Measurements from ENCODE around the gene PSG1. TPM values are rescaled to one million over a fixed set of nuclear protein-coding genes. Genes with fewer than 3 reads are reported as not detected.
A peak's percentile ranks its signal among the peaks of the same experiment; 100 is the strongest.
"Not testable (repeated sequence)": the region's sequence is repeated elsewhere in the genome, so short reads cannot be mapped to it uniquely, and the experiment has no call there.

Gene PSG1
- total RNA-seq, 1 experiment from 2014 or later = 0.27 TPM

GRCh38 chr19:42882010-42882409 is 2.5 kb upstream of the PSG1 start:
- not testable (repeated sequence) for DNase-seq (ENCODE audit: low read depth)

GRCh38 chr19:42881279-42881678 is 1.8 kb upstream of the PSG1 start:
- peak; percentile 19 for DNase-seq (ENCODE audit: low read depth)

GRCh38 chr19:42880621-42881020 is 1.1 kb upstream of the PSG1 start:
- DNase-seq (ENCODE audit: low read depth) = not testable (repeated sequence)

- DNase-seq (ENCODE audit: low read depth) = peak; percentile 38
These were observed 2.9 kb downstream of the PSG1 start for GRCh38 chr19:42876596-42876995.

GRCh38 chr19:42875881-42876280 is 3.6 kb downstream of the PSG1 start:
- peak; percentile 39 for DNase-seq (ENCODE audit: low read depth)

- peak; percentile 78 for DNase-seq (ENCODE audit: low read depth)
These were observed 4.4 kb downstream of the PSG1 start for GRCh38 chr19:42874901-42875813.

- DNase-seq (ENCODE audit: low read depth) = not testable (repeated sequence)
These were observed 5.4 kb downstream of the PSG1 start for GRCh38 chr19:42874136-42874535.

- no peak for DNase-seq (ENCODE audit: low read depth)
These were observed 6.9 kb downstream of the PSG1 start for GRCh38 chr19:42872608-42873007.

- DNase-seq (ENCODE audit: low read depth) = no peak
These were observed 22.0 kb downstream of the PSG1 start for GRCh38 chr19:42857544-42857867.

GRCh38 chr19:42856866-42857543 is 22.5 kb downstream of the PSG1 start:
- peak; percentile 40 for DNase-seq (ENCODE audit: low read depth)

- DNase-seq (ENCODE audit: low read depth) = not testable (repeated sequence)
These were observed 24.8 kb downstream of the PSG1 start for GRCh38 chr19:42854745-42855144.

- not testable (repeated sequence) for DNase-seq (ENCODE audit: low read depth)
These were observed 26.3 kb downstream of the PSG1 start for GRCh38 chr19:42853231-42853630.

GRCh38 chr19:42852821-42853220 is 26.7 kb downstream of the PSG1 start:
- not testable (repeated sequence) for DNase-seq (ENCODE audit: low read depth)

- not testable (repeated sequence) for DNase-seq (ENCODE audit: low read depth)
These were observed 27.7 kb downstream of the PSG1 start for GRCh38 chr19:42851718-42852280.

GRCh38 chr19:42850981-42851717 is 28.4 kb downstream of the PSG1 start:
- DNase-seq (ENCODE audit: low read depth) = peak; percentile 94

- DNase-seq (ENCODE audit: low read depth) = peak; percentile 20
These were observed 32.9 kb downstream of the PSG1 start for GRCh38 chr19:42846597-42846996.

GRCh38 chr19:42843631-42844030 is 35.9 kb downstream of the PSG1 start:
- DNase-seq (ENCODE audit: low read depth) = not testable (repeated sequence)

- DNase-seq (ENCODE audit: low read depth) = peak; percentile 82
These were observed 46.6 kb downstream of the PSG1 start for GRCh38 chr19:42832746-42833442.

- DNase-seq (ENCODE audit: low read depth) = not testable (repeated sequence)
These were observed 47.4 kb downstream of the PSG1 start for GRCh38 chr19:42832023-42832680.

Data from HT1080 (cell line).